ENCODE measurements around the gene TM9SF3.
A peak's percentile ranks its signal among the peaks of the same experiment; 100 is the strongest.

Gene TM9SF3

GRCh38 chr10:96588616-96589419 lies 2.0 kb upstream of the TM9SF3 start:
- no peak for TF ChIP-seq CTCF (IDR thresholded peaks at IDR 0.05; ENCODE audit: low read depth, low read length)
- no peak overlapping the region for H3K4me3 ChIP-seq (ENCODE audit: low read depth, low read length)

- peak overlapping the region; percentile 97 for H3K4me3 ChIP-seq (ENCODE audit: low read depth, low read length)
- no peak for TF ChIP-seq CTCF (IDR thresholded peaks at IDR 0.05; ENCODE audit: low read depth, low read length)
These were observed 1.3 kb upstream of the TM9SF3 start for GRCh38 chr10:96588060-96588554.

GRCh38 chr10:96587264-96588059 lies 650 bp upstream of the TM9SF3 start:
- TF ChIP-seq CTCF (IDR thresholded peaks at IDR 0.05; ENCODE audit: low read depth, low read length) = no peak
- H3K4me3 ChIP-seq (ENCODE audit: low read depth, low read length) = peak overlapping the region; percentile 97

- TF ChIP-seq CTCF (IDR thresholded peaks at IDR 0.05; ENCODE audit: low read depth, low read length) = no peak
- H3K4me3 ChIP-seq (ENCODE audit: low read depth, low read length) = peak overlapping the region; percentile 97
These were observed 935 bp downstream of the TM9SF3 start for GRCh38 chr10:96585736-96586418.

- no peak for TF ChIP-seq CTCF (IDR thresholded peaks at IDR 0.05; ENCODE audit: low read depth, low read length)
- H3K4me3 ChIP-seq (ENCODE audit: low read depth, low read length) = no peak overlapping the region
These were observed 2.3 kb downstream of the TM9SF3 start for GRCh38 chr10:96584474-96584873.

GRCh38 chr10:96584035-96584434 lies 2.8 kb downstream of the TM9SF3 start:
- no peak for TF ChIP-seq CTCF (IDR thresholded peaks at IDR 0.05; ENCODE audit: low read depth, low read length)
- no peak overlapping the region for H3K4me3 ChIP-seq (ENCODE audit: low read depth, low read length)

Measured in WI38 (cell line).